HG02610 (cell line): Measurements from ENCODE around the gene CTNNA1.
"Not testable (repeated sequence)": the region's sequence is repeated elsewhere in the genome, so short reads cannot be mapped to it uniquely, and the experiment has no call there.

Experiments used
- ATAC-seq: cut with Tn5 transposase; IDR thresholded peaks from one replicate; pipeline ENCODE4 v1.9.1; 2021; ENCODE audit warnings: mild to moderate bottlenecking, moderate library complexity; ENCODE audit not compliant: unreplicated experiment

The CTNNA1 gene

GRCh38 chr5:138807182-138807581 is 54.0 kb downstream of the CTNNA1 start:
- ATAC-seq, result no peak

GRCh38 chr5:138809391-138809790 is 56.2 kb downstream of the CTNNA1 start:
- ATAC-seq, result no peak

GRCh38 chr5:138810861-138811260 is 57.6 kb downstream of the CTNNA1 start:
- not testable (repeated sequence) for ATAC-seq

- ATAC-seq, result no peak
These were observed 62.3 kb downstream of the CTNNA1 start for GRCh38 chr5:138815529-138815928.

- no peak for ATAC-seq
These were observed 64.0 kb downstream of the CTNNA1 start for GRCh38 chr5:138817241-138817640.

- no peak for ATAC-seq
These were observed 65.9 kb downstream of the CTNNA1 start for GRCh38 chr5:138819081-138819480.

- no peak for ATAC-seq
These were observed 67.5 kb downstream of the CTNNA1 start for GRCh38 chr5:138820695-138821094.

GRCh38 chr5:138824516-138824915 is 71.3 kb downstream of the CTNNA1 start:
- no peak for ATAC-seq

- no peak for ATAC-seq
These were observed 72.0 kb downstream of the CTNNA1 start for GRCh38 chr5:138824924-138825863.

- no peak for ATAC-seq
These were observed 75.3 kb downstream of the CTNNA1 start for GRCh38 chr5:138828556-138828955.

- ATAC-seq, result no peak
These were observed 76.1 kb downstream of the CTNNA1 start for GRCh38 chr5:138829341-138829740.

- ATAC-seq, result no peak
These were observed 78.5 kb downstream of the CTNNA1 start for GRCh38 chr5:138831703-138832102.

GRCh38 chr5:138832218-138832617 is 79.0 kb downstream of the CTNNA1 start:
- ATAC-seq, result no peak

GRCh38 chr5:138833080-138833479 is 79.9 kb downstream of the CTNNA1 start:
- no peak for ATAC-seq

- ATAC-seq, result no peak
These were observed 80.7 kb downstream of the CTNNA1 start for GRCh38 chr5:138833726-138834480.

GRCh38 chr5:138834853-138835252 is 81.6 kb downstream of the CTNNA1 start:
- not testable (repeated sequence) for ATAC-seq

GRCh38 chr5:138837160-138837559 is 83.9 kb downstream of the CTNNA1 start:
- ATAC-seq, result no peak

GRCh38 chr5:138840103-138840502 is 86.9 kb downstream of the CTNNA1 start:
- ATAC-seq, result no peak

GRCh38 chr5:138841531-138841930 is 88.3 kb downstream of the CTNNA1 start:
- ATAC-seq, result no peak

GRCh38 chr5:138843316-138844124 is 90.3 kb downstream of the CTNNA1 start:
- ATAC-seq, result no peak

GRCh38 chr5:138844125-138844461 is 90.9 kb downstream of the CTNNA1 start:
- no peak for ATAC-seq
